Brain pericyte (primary cell): ENCODE data around the gene CSNK1G3.
"Not testable (repeated sequence)": the region's sequence is repeated elsewhere in the genome, so short reads cannot be mapped to it uniquely, and the experiment has no call there.

Experiments
- DNase-seq: peaks from one replicate; pipeline ENCODE4 v3.0.0-alpha.2; 2012; ENCODE audit warnings: low read depth, low spot score

Gene CSNK1G3

DNA sequence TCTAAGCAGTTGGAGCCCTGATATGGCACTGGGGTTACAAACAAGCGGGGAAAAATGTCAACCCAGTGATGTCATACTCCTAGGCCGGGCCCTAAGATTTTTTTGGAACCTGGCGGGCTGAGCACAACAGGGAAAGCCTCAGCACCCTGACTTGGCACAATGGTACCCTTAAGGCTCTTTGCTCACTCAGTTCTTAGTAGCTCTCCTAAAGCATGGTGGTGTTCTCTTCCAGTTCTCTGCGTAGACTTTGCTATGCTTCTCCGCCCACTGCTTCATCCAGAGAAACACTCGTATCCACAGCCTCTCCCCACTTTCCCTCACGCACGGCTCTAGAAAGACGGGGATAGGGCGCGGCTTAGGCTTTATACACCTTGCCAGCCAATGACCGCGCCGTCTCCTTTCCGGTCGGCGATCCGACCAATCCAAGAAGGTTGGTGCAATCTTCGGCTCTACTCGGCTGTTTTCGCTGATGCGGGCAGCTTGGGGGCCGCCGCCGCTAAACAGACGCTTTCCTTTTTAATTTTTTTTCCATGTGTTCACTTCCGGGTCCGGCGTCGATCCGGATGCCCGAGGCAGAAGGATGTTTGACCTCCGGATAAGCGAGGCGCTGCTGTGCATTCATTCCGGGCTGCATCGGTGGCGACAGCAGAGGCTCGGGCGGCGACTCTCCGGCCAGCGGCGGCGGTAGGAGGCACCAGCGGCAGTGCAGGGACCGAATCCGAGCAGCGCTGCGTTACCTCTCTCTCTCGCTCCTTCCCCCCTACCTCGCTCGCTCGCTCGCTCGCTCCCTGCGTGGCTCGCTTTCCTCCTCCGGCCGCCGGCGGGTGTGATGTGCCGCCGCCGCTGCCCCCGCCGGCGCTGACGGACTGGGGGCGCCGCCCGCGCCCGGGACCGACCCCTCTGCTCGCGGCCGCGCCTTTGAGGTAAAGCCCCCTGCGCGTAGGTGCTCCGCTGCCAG lies at the start of gene CSNK1G3:
Gene CSNK1G3 (plus strand): TSS at position 530 of the 958 bp plus-strand sequence. CDS start 33,487 bp downstream, outside the sequence.
- DNase-seq, result peak; percentile 90

DNA sequence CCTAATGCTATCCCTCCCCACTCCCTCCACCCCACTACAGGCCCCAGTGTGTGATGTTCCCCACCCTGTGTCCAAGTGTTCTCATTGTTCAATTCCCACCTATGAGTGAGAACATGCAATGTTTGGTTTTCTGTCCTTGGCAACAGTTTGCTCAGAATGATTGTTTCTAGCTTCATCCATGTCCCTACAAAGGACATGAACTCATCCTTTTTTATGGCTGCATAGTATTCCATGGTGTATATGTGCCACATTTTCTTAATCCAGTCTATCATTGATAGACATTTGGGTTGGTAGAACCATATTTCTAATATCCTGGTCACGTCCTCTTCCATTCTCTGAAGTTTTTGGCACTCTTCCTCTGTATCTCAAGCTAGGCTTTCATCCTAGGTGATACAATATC lies 45.1 kb upstream of the CSNK1G3 start:
- DNase-seq, result not testable (repeated sequence)

DNA sequence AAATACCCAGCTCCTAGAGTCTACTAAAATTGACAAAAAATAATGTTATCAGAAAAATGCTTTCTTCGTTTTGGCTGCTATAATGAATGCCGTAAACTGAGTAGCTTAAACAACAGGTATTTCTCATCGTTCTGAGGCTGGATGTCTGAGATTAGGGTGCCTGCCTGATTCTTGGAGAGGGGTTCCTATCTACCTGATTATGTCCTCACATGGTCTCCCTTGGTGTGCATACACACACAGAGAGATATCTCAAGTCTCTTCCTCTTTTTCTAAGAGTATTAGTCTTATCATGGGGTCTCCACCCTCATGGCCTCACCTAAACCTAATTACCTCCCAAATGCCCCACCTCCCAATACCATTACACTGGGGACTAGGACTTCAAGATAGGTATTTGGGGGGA lies 40.6 kb upstream of the CSNK1G3 start:
- no peak for DNase-seq

DNA sequence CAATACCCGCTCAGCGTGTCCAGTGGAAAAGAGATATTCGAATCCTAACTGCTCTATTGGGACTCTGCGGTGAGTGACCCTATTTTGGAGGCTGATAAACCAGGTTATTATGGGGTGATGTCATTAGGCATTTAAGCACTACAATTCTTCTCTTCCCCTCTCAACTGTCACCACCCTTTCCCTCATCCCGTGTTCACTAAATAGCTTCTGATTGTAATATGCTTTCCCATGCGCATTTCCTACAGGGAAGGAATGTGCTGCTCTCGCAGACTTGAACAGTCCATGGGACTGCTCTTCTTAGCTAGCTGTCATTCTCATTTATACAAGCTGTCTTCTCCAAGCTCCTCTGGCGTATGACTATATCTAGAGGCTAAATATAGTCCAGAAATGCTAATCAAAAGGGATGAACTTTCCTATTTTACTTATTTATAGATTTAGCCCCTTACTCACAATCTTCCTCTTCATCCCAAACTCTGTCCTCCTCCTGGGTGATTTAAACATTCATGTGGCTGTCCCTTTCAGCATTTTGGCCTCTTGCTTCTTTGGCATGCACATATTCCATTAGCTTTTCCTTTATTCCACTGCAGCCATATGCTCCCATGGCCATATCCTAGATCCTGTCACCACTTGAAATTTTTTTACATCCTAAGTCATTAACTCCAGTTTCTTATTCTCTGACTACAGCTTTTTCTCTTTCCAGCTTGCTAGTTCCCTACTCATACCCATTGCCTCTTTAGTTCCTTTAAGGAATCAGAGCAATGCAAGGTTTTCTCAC lies 39.6 kb upstream of the CSNK1G3 start:
- no peak for DNase-seq

DNA sequence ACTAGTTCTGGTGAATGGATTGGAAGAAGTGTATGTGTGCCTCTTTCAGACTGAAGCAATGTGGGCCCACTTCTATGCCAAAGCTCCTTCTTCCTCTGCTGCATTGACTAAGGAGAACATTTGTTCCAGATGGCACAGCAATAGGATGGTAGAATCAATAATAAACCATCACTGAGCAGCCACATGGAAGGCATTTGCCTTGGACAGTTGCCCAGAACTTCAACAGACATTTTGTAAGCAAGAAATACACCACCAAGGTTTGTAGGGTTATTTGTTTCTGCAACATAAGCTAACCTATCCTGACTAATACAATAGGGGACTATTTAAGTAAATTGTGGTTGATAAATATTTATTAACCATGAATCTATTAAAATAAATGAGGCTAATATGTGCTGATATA lies 37.7 kb upstream of the CSNK1G3 start:
- DNase-seq, result no peak

DNA sequence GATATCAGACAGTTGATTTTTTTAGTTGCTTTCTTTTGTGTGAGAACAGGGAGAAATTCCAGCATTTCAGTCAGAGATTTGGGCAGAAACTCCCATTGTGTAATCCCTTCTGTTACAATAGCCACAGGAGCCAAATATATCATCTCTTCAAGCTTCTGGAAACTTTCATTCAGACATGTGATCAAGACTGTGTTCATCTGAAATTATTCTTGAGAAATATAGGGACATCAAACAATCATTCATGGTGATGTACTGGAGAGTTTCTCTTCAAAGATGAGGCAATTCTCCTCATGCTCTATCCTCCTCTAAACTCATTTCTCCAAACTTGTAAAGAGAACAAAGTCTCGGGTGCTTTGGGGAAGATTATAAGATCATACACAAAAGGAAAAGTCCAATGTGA lies 35.2 kb upstream of the CSNK1G3 start:
- DNase-seq, result no peak

DNA sequence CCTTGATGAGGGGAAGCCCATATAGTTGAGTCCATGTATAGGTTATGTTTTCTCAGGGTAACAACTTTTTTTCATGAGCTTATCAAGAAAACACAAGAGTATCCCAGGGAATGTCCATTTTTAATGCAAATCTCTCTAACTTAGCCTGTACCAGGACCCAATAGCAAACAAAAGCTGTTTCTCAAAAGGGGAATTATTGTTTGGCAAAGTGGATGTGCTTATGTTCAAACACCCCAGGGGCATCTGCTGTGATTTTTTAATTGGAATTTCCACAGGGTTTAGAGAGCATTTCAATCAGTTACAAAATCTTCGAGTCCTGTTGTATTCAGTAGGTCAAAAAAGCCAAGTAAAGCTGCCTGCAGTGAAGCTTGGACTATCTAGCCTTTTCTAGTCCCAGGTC lies 33.4 kb upstream of the CSNK1G3 start:
- DNase-seq, result no peak

DNA sequence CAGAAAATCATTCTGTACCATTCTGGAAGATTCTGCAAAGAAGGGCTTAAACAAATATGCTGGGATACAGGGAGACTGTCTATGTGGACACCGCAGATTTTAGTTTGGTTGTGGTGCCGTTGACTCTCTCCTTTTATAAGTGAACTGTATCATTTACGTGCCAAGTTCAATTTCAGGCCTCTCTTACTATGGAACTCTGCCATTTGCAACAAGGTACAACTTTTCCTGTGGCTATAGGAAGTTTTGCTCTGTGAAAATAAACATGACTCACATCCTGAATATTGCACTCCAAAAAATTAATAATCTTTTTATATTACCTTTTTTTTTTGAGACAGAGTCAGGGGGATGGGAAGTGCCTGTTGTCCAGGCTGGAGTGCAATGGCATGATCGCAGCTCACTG lies 29.7 kb upstream of the CSNK1G3 start:
- DNase-seq, result no peak

DNA sequence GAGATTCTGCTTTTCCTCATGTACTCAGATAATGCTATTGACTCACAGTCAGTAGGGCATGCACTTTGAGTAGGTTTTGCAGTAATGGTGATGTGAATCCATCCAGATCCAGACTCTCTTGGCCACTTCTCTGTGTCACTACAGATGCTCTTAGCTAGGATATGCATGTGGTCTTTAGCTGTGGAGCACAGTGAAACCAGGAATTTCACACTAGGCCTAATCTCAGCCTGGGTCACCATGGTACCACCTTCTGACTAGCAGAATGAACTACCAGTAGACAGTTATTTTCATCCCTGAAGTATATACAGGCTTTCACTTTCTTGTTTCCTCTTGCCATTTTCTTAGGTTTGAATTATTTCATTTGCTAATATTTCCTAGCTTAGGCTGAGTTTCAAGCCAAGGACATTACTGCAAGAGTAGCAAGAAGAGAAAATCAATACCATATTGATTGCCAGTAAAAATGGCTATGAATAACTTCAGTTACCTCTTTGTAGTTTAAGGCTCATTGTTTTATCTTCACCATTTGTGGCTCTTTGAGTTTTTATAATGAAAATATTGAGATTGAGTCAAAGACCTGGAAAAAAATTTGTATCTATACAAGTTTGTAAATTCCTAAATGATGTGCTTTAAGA lies 28.4 kb upstream of the CSNK1G3 start:
- DNase-seq, result no peak

DNA sequence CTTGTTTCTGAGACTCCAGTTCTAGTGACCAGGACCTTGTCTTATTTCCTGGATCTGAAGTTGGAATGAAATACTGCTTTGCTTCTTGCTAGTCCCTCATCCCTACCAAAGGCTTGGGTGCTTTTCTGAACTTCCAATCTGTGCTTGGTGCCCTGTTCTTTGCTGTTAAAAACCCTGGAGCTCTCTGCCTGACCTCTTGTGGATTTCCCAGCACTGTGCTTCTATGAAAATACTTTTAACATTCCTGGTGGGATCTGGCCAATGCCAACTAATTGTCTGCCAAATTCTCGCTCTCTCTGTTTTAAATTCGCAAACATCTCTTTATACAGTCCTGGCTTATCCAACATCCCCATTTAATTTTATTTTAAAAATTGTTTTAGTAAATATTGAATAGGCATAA lies 26.7 kb upstream of the CSNK1G3 start:
- no peak for DNase-seq

DNA sequence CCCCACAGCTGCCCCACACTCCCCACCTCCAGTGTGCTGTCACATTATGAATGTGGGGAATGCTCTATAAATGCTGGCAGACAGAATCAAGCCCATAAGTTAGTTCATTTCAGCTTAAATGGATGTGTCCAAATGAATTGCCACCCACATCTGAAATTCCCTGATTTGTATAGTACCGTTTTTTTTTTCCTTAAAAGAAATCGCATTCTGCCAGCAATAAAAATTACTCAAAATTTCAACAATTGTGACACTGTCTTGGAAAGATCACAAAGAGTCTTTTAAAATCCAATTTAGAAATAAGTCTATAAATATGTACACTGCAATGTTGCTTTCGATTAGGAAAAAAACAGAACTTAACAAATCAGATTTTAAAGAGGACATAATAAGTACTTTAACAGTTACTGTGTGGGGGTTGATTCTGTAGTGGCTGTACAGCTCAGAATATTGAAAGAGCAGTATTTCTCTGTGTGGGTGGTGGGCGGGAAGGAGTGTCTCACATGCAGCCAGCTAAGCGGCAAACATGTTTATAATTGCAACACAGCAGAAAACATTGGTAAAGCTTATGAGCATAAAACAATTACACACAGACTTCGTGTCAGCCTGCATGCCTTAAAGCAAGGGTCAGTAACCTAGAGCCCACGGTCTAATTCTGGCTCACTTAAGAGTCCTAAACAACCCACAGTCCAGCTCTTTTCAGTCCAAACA lies 24.9 kb upstream of the CSNK1G3 start:
- DNase-seq, result no peak

DNA sequence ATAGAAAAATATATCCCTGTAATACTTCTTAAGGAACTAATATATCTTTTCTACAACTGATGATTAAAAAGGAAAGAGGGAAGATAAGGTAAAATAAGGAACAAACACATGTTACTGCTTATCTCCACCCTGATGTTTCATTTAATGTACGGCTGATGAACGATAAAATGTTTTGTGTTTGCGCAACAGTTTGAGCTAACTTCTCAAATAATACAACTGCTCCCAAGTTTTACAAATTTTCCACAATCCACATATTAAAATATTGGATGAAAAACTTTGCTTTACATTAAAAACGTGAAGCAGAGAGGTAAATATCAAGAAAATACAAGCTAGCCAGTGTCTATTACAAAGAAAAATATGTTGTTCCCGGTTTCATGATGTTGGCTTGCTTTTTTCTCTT lies 21.0 kb upstream of the CSNK1G3 start:
- no peak for DNase-seq

DNA sequence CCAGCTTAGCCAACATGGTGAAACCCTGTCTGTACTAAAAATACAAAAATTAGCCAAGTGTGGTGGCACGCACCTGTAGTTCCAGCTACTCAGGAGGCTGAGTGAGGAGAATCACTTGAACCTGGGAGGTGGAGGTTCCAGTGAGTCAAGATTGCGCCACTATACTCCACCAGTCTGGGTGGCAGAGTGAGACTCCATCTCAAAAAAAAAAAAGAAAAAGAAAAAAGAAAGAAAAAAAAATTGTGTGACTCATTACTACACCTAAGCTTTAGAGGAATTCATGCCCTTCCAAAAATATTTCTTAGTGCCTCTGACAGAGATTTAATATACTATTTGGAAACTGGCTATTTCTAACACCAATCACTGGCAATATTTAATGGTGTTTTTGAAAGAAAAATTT lies 16.8 kb upstream of the CSNK1G3 start:
- not testable (repeated sequence) for DNase-seq

DNA sequence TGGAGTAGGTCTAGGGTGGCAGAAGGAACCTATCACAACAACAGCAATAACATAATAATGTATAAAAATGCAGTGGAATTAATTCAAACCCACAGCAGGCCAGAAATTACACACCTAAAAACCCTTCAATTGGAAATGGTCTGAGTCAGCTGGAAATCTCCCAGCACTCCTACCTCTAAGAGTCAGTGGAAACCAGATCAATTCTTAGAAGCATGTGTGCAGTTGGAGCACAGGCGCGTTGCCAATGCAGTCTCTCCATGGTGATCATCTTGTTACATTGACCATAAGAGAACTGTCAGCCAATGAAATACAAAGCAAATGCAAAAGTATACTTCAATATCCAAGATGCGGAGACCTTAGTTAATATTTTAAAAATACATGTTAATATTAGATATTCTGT lies 15.1 kb upstream of the CSNK1G3 start:
- no peak for DNase-seq

DNA sequence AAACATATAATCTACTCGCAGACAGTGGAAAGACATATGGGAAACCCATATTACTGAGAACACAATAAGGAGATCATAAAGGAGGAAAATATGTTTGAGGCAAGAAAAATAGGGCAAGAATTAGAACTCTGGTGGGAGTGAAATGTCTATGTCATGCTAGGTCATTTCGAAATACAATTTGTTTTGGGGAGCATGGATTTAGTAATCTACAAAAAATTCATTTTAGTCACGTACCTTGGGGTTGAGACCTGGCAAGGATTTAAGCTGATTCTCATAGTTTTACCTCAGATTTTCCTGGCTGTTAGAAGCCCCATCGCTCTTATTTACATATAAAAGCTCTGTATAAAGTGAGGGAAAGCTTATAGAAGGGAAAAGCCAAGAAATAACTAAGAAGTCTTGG lies 11.5 kb upstream of the CSNK1G3 start:
- DNase-seq, result no peak

DNA sequence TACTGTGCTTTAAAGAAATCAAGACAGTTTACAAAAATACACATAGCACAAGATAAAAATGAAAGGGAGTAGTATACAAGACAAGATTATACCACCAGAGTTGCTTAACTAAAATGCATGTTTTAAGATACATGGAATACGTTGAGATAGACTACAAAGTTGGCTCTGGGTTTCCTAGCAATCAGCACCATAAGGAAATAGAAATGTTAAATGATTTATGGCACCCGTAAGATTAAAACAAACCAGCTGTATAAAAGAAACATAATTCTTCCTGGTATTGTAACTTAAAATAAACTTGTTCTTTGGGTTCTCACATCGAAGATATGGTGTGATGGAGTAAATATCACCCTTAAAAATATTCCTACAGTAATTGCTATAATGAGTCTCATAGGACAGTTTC lies 9.9 kb upstream of the CSNK1G3 start:
- no peak for DNase-seq

DNA sequence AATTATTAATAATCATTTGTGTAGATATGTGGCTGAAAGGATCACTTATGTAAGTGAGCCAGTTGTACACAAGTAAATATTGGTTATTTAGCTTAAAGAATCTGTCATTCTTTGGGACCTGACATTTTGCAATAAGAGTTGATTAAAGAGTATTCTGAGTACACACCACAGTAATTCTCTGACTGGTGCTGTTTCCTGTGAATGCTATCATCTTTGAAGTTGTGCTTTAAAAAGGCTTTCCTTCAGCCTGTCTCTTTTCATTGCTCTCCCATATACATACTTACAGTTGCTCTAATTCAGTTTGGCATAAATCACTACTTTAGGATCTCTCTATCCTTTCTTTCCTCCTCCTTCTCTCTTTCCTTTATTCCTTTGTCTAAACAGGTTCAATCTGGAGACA lies 8.7 kb upstream of the CSNK1G3 start:
- no peak for DNase-seq

DNA sequence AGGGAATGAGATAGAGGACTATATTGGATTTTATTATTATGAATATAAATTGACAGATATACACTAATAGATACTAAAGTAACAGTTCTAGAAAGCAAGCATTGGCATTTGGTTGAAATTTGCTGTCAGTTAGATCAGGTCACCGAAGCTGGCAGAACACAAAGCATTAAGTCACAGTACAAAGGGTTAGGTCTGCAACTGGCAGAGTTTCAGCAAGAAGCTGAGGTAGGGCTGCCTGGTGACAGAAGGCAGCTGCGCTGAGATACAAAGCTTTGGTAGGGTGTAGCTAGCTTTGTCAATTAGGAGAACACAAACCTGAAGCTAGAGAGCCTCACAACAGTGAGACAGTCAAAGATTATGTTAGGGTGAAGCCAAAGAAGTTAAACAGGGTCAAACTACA lies 6.3 kb upstream of the CSNK1G3 start:
- no peak for DNase-seq

DNA sequence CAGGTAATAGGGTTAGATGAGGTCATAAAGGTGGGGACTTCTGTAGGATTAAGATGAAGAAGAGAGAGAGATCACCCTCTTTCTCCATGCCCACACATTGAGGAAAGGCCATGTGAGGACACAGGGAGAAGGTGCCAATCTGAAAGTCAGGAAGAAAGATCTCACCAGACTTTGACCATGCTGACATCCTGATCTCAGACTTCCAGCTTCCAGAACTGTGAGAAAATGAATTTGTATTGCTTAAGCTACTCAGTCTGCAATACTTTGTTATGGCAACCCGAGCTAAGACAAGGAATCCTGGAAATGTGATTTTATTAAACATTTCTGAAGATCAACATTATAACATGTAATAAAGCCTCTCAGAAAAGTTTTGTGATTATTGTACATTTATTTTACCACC lies 3.5 kb upstream of the CSNK1G3 start:
- DNase-seq, result no peak

DNA sequence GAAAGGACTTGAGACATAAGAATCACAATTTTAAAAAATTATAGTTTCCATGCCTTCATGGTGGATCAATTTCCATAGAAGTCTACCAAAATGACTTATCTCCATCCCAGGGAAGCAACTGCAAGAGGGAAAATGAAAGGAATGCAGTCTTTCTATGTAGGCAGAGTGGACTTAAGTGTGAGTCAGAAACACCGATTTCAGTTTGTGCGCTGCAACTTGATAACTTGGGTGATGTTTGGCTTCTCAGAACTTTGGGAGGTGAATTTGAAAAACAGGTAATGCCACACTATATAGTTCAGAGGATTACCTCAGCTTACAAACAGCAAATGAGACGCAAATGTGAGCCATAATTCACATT lies 708 bp upstream of the CSNK1G3 start:
- DNase-seq, result no peak

DNA sequence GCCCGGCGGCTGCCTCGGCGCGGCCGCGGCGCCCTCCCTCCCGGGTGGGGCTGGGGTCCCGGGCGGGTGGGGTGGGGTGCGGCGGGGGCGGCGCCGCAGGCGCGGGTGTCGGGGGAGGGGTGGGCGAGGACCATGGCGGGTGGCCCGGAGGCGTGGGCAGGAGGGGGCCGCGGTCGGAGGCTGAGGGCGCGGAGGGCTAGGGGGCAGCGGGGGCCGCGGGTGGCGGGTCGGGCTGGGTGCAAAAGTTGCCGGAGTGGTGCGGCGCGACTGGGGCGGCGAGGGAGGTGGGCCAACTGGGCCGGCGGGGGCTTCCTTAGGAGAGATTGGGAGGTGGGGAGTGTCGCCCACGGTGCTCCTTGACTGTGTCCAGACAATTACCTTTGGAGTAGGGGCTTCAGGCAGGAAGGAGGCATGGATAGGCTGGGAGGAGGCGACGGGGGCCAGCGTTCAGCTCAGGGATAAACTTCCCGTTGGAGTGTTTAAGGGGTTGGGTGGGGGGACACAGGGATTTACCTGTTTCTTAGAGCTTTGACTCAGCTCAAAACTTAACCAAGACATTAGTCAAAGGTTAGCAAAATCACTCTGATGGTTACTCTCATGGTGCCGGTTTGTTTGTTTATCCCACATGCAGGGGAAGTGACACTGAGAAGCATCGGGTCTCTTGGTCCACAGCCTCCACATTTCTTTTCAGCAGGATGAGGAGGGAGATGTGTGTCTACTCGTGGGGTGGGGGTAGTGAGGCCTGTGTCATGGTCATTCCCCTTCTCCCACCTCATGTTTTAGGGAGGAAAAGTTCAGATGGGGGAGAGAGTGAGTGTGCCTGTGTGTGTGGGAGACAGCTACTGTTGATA lies 859 bp downstream of the CSNK1G3 start:
- no peak for DNase-seq
